HL-60 (cell line): Measurements from ENCODE around the gene ARL4A.

ENCODE experiments used
- CTCF ChIP-seq: IDR thresholded peaks from one replicate; pipeline ENCODE4 v1.5.1; 2011; ENCODE audit warnings: low read length, control low read depth, inconsistent platforms; ENCODE audit not compliant: insufficient read depth
- GABPA ChIP-seq: IDR thresholded peaks from 2 replicates; pipeline ENCODE4 v1.6.1; 2012; ENCODE audit warnings: low read depth
- POLR2AphosphoS5 ChIP-seq: IDR thresholded peaks from 2 replicates; pipeline ENCODE4 v1.6.1; 2012; ENCODE audit warnings: low read depth
- REST ChIP-seq: IDR thresholded peaks from 2 replicates; pipeline ENCODE4 v1.6.1; 2012; ENCODE audit warnings: low read depth; ENCODE audit not compliant: insufficient replicate concordance
- SPI1 ChIP-seq: IDR thresholded peaks from 2 replicates; pipeline ENCODE4 v1.6.1; 2012; ENCODE audit warnings: low read depth, mild to moderate bottlenecking, borderline replicate concordance

- TF ChIP-seq CTCF (no peak), REST (no peak), POLR2AphosphoS5 (no peak), SPI1 (no peak), GABPA (no peak)
These were observed 44.3 kb downstream of the ARL4A start for GRCh38 chr7:12731775-12732174.
